Breast epithelium (tissue), 3 donors: ENCODE results near the gene KLC1.

Source experiments
- CTCF ChIP-seq, 3 donors: fragments of 450-650 bp; IDR thresholded peaks; one replicate each; pipeline ENCODE4 v1.5.1; 2016 to 2017; ENCODE audit warnings: antibody characterized with exemption in 3 of 3, mild to moderate bottlenecking in 3 of 3, moderate library complexity in 3 of 3
- POLR2A ChIP-seq: fragments of 450-650 bp; IDR thresholded peaks from one replicate; pipeline ENCODE4 v1.6.1; 2016; ENCODE audit warnings: antibody characterized with exemption, mild to moderate bottlenecking, moderate library complexity
- POLR2AphosphoS5 ChIP-seq, 3 donors: sonication (generic); formaldehyde crosslinking; IDR thresholded peaks; one replicate each; pipeline ENCODE4 v1.6.1; 2017; ENCODE audit warnings: antibody characterized with exemption in 3 of 3

DNA sequence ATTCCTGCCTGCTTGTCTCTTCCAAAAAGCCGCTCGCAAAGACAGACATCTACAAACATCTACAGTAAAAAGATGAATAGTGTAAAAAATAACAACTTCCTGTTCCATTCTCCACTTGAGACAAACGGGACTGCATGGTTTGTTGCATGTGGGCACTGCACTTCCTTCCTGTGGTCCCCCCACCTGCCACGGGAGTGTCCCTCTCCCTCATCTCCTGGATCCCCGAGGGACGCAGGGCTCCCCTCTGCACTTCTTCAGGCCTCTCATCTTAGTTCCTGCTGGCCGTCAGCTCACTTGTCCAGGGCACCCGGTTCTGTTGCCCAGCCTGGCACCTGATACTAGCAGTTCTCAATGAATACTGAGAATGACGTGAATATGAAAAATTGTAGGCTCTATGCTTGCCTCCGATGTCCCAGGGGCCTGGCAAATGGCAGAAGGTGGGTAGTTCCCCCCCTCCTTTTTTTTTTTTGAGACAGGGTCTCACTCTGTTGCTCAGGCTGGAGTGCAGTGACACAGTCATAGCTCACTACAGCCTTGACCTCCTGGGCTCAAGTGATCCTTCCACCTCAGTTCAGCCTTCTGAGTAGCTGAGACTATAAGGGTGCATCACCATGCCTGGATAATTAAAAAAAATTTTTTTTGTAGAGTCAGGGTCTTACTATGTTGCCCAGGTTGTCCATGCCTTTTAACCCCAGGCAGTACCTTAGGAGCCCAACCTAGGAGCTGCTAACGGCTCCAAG lies 3.5 kb upstream of the KLC1 start:
- no peak for TF ChIP-seq CTCF (IDR thresholded peaks at IDR 0.05)
- no peak for TF ChIP-seq POLR2AphosphoS5 (IDR thresholded peaks at IDR 0.05)
- TF ChIP-seq POLR2A, result no peak
